GM12874 (cell line): ENCODE results near the gene STK16.

Experiments
- TF ChIP-seq, protein P1 (sequence below): IDR thresholded peaks from 2 replicates; pipeline ENCODE4 v1.5.1; 2011; ENCODE audit warnings: low read depth, mild to moderate bottlenecking, control low read depth, low read length, moderate library complexity; ENCODE audit not compliant: insufficient read depth

STK16 gene

DNA sequence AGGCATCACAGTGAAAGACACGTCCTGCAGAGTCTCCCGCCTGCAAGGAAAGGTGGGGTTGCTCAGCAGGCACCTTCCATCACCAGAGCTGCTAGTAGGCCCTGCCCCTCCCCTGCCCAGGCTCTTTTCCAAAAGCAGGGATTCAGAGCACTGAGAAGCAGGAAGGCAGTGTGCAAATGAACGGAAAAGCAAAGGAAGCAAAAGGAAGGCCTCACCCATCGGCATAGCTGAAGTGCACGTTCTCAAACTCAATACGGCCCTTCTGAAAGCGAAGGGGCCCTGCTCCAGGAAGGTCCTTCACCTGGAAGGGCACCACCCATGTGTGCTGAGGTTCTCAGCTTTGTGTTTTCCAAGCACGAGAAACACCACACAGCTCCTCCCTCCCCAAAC lies 32.3 kb upstream of the STK16 start:
- TF ChIP-seq, protein P1, sequence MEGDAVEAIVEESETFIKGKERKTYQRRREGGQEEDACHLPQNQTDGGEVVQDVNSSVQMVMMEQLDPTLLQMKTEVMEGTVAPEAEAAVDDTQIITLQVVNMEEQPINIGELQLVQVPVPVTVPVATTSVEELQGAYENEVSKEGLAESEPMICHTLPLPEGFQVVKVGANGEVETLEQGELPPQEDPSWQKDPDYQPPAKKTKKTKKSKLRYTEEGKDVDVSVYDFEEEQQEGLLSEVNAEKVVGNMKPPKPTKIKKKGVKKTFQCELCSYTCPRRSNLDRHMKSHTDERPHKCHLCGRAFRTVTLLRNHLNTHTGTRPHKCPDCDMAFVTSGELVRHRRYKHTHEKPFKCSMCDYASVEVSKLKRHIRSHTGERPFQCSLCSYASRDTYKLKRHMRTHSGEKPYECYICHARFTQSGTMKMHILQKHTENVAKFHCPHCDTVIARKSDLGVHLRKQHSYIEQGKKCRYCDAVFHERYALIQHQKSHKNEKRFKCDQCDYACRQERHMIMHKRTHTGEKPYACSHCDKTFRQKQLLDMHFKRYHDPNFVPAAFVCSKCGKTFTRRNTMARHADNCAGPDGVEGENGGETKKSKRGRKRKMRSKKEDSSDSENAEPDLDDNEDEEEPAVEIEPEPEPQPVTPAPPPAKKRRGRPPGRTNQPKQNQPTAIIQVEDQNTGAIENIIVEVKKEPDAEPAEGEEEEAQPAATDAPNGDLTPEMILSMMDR: no peak

DNA sequence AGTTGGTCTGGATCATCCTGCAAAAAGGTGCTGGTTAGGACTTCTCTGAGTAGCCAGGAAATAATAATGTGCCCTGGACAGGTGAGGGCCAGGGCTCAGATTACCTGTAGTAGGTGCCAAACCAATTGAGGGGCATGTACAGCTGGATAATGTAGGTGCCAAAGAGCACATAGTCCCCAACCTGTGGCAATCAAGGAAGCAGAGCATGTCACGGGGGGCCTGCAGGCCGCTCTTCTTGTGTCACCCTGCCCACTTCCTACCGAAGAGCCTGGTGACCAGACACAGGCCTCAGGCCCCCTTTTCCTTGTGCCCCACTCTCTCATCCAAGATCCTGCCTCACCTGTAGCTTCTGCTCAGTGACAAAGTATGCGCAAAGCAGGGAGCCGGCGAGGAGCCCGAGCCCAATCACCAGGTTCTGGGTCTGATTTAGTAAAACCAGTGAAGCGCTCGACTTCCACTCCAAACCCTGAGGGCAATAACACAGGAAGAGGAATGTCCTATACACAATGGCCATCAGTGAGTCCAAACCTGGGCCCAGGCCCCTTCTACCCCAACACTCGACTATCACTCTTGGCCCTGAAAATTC lies 31.7 kb upstream of the STK16 start:
- TF ChIP-seq, protein P1: no peak

DNA sequence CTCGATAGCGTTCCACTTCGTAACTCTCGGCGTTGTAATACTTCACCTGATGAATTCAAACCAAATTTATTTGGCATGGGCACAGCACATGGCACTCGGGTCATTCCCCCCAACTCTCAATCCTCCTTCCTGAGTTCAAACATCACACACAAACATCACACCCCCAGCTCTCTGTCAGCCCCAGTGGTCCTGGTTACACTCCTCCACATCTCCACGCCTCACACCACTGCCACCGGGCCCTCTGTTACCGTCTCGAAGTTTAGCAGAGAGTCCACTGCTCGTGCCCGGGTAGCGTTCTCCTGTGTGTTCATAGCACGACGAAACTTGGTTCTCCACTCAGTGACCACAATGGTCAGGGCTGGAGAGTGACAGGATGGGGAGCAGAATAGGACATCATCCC lies 31.1 kb upstream of the STK16 start:
- TF ChIP-seq, protein P1: no peak

DNA sequence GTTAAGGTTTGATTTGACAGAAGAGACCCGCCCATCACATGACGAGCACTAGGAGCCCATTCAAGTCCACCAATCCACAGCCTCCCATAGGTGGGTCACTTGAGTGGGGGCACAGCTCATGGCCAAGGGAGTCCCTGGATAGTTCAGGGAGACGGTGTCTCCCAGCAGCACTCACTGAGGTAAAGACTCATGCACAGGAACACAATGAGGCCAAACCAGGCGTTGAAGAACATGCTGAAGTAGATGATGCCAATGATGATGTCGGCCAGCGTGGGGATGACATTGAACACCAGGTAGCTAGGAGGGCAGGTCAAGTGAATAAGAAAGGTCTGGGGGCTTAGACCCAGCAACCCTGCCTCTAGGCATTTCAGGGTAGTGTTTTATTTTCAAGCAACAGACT lies 30.5 kb upstream of the STK16 start:
- TF ChIP-seq, protein P1: no peak

DNA sequence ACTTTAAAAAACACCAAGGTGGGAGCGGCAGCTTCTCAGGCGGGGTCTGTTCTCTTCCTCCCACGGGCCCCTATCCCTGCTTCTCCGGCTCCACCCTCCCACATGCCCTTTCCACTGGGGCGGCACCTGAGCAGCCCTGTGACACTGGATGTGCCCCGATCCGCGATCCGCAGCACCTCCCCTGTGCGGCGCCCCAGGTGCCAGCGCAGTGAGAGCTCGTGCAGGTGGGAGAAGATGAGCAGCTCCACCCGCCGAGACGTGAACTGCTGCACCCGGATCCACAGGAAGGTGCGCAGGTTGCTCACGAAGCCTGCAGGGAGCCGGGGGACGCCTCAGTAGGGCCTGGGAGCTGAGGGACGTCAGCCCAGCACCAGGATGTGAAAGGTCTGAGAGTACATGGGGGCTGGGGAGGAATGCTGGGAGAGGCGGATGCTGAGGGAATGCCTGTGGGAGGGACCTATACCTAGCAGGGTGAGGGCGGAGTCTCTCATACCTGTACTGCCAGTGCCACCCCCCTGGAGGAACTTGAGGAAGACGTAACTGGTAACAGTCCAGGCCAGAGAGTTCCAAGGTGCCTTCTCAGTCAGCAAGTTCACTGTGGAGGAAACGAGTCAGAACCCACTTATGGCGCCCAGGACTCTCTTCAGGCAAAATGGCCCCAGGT lies 29.3 kb upstream of the STK16 start:
- TF ChIP-seq, protein P1: no peak

DNA sequence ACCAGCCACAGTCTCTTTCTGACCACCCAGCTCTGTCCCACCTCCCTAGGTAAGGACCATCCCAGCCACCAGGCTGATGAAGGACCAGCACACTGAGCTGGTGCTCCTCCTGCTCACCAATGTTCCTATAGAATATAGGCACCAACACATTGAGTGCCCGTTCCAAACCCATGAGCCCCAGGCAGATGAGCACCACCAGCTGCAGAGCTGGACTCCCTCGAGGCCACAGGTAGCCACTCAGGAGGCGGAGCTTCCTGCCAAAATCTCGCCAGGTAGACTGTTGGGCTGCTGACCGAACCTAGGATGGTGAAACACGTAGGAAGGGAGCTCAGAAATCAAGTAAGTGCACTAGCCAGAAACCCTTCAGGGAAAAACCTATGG lies 28.8 kb upstream of the STK16 start:
- TF ChIP-seq, protein P1: no peak

DNA sequence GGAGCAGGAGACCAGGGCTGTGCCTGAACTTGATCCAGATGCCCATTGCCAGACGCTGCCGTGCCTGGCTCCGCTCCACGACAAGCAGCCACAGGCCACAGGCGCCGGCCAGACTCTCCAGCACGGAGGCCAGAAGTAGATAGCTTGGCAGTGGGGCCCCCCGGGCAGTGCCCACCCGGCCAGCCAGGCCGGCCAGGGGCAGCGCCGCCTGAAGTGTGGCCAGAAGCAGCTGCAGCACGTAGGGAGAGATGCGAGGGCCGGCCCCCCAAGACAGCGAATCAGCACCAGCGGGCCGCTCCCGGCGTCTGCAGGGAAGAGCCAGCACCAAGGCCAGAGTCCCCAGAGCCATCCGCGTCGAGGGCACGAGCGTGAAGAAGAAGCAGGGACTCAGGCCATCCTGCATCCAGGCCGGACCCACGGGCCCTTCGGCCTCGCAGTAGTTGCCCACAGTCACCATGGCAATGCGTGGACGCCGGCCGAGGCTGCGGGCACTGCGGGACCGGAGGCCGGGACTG lies 27.0 kb upstream of the STK16 start:
- TF ChIP-seq, protein P1: no peak
